Activated CD4-positive, alpha-beta T cell treated with anti-CD3 and anti-CD28 coated beads for 24 hours (primary cell): ENCODE results near the gene MAGI1.

Experiments used
- DNase-seq, 2 donors: peaks; one replicate each; pipeline ENCODE4 v3.0.0-alpha.2; 2020; ENCODE audit warnings: low read depth in 2 of 2

MAGI1 gene

DNA sequence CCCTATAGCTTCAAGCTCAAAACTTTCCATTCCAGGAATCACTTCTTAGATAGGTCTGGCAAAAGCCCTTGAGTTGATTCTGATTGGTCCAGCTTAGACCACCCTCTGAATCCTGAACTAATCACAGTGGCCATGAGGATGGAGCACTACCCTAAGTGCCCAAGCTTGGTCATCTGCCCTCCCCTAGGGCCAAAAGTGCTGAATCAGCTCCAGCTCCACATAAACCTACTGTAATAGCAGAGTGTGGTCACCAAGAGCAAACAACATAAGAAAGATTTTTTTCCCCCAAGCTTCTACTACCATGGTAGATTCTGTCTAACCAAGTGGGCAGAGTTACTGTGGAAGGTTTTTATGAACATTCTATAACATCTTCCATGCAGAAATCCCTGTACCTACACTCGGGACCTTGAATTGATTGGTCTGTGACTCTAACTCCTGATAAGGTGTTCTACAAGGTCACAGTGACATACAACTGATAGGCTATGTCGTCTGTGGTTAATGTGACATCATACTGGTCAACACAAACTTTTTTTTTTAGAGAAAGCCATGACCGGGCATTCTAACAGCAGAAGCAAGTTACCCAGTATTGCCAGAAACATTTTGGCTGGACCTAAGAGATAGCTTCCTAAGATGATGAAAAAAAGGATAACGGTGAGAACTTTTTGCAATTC, 320.9 kb downstream of the MAGI1 start:
- no peak for DNase-seq

DNA sequence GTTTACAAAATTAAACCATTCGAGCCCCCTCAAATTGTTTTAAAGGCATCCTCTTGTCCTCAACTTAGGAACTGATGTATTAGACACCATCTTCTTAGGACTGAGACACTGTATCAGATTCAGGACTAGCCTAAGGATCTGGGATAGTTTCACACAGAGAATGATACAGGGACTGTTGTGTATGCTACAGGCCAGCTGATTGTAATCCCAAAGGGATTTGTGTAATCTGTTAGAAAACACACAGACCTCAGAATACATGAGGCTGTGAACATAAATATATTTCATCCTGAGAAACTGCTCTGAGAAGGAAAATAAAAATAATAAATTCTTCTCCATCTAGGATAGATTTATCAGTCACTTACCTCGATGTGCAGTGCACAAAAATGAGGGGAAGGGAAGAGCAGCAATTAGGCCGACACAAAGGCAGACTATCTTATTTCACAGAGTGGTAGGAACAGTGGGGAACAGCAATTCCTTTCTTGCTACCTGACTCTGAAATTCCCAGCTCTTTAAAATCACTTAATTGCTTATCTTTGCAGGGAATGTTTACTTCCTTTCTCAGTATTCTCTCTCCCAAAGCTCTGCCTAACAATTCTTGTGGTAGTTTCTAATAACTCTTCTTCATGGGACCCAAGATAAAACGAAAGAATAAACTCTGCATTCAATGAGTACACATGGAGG, 322.5 kb downstream of the MAGI1 start:
- no peak for DNase-seq

DNA sequence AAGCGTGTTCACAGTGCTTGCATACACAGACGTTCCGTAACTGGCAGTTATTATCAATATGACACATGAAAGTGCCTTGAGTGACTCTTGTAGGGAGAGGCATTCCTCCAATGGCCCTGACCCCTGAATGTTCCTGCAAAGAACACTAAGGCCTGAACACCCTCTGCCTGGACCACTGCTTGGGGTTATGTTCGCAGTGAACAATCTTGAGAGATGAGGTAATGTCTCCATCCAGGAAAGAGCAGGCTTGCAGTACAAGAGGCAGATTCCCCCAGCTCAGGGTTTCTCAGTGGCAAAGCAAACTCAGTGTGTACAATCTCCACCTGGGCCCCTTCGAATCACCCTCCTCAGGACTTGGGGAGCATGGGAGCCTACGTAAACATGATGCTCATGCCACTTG, 324.6 kb downstream of the MAGI1 start:
- DNase-seq, result no peak

DNA sequence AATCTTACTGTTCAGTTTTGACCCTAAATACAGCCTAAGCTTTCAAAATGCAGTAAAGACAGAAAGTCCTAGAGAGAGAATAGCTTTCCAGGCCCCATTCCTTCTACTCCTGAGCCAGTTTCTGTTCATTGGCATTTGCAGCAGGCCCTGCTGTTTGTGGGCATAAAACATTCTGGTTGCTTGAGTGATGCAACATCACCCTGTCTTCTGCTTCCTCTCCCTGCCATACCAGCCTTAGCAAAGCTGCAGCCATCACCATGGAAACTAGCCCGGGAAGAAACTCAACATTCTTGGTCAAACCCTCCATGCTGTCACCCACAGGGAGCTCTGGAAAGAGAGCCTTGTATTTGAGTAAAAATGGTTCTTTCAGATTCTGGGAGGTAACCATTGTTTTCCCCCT, 325.7 kb downstream of the MAGI1 start:
- DNase-seq, result no peak

DNA sequence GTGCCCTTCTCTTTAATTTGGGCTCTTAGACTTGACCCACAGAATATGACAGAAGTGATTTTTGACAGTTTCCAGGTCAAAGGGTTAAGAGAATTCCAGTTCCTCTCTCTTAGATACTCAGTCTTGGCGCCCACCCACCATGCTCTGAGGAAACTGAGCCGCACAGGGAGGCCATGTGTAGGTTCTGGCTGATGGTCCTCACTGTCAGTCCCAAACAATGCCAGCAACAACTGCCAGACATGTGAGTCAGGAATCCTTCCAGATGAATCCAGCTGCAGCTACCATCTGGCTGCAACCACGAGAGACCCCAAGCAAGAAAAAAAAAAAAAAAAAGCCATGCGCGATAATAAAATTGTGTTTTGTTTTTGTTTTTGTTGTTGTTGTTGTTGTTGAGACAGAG, 326.6 kb downstream of the MAGI1 start:
- DNase-seq, result no peak

DNA sequence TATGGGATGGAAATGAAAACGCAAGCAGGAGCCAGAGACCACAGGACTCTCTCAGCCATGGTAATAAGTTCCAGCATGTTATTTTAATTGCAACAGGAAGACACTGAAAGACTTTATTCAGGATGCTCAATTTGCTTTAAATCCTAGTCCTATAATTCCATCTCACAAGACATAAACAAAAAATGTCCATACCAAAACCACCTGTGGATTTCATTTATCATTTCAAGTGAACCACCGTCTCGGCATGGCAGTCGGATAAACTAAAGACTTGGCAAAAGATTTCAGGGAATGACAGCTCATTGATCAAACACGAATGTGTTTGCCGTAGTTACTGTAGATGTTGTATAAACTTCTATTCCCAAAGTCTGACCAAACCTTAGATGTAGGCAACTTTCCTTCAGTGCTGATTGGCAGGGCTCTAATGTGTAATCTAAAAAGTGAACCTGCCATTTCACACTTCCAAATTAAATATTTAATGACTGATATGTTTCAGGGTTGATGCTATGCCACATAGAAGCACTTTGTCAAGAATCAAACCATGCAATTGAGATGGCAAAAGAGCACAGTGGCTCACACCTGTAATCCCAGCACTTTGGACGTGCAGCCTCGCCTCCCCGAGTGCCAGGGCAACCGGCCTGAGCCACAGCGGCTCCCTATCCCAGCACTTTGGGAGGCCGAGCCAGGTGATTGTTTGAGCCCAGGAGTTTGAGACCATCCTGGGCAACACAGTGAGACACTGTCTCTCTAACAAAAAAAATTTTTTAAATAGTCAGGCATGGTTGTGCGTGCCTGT, 331.7 kb downstream of the MAGI1 start:
- no peak for DNase-seq

DNA sequence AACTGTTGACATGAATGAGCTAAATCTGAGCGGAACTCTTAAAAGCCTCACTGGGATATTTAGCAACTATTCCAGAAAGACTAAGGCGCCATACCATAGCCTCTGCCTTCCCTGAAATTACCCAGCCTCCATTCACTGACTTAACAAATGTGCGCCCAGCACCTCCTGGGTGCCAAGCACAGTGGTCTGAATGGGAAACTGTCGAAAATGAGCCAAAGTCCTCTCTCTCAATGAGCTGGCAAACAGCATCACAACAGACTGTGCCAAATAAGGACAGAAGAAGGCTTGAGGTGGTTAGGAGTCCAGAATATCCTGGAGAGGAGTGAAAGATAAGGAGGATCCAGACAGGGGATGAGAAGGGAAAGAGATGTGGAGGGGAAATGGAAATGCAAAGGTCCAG, 332.4 kb downstream of the MAGI1 start:
- DNase-seq, result no peak

DNA sequence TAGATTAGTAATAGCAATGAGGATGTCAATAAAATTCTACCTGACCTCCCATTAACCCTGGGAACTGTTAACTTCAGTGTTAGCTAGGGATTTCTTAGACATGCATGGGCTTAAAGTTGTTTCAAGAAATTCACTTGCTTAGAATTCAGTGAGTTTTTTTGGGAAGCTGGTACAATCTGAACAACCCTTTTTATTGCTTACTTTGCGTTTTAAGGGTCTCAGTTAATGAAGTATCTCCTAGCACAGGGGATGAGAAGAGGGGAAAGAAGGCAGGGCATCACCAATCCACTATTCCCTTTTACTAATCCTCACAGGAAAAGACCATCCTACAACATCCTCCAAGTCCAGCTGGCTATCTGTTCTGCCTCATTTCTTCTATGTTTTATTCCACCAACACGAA, 334.9 kb downstream of the MAGI1 start:
- no peak for DNase-seq

DNA sequence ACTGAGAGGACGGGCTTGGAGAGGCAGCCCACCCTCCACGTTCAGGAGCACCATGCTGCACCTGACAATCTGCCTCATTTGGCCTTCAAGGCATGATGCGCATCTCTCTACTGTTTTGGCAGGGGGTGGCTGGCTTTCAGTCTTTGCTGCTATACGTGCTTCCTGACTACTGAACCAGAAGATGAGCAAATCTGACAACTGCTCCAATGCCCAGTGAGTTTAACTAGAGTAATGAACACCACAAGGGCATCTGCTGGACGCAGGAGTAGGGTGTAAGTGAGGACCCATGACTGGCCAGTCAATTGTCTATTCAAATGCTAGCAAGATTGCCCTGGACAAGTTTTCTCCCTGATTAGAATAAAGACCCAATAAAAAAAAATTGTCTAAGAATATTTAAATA, 335.7 kb downstream of the MAGI1 start:
- no peak for DNase-seq

DNA sequence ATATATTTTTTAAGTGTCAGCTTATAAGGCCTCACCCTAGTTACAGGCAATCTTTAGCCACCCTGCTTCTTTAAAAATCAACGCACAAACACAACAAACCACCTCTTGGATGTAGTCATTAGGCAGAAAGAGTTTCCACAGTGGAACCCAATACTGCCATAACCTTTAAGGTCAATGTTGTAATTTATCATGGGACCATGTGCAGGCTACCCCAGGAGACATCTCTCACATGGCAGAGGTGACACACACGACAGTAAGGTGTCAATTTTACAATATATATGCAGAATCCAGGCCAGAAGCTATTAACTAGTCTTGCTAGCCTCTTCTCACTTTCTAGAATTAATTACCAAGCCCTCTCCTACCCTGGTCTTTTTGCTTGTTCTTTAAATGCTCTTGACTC, 336.5 kb downstream of the MAGI1 start:
- no peak for DNase-seq

DNA sequence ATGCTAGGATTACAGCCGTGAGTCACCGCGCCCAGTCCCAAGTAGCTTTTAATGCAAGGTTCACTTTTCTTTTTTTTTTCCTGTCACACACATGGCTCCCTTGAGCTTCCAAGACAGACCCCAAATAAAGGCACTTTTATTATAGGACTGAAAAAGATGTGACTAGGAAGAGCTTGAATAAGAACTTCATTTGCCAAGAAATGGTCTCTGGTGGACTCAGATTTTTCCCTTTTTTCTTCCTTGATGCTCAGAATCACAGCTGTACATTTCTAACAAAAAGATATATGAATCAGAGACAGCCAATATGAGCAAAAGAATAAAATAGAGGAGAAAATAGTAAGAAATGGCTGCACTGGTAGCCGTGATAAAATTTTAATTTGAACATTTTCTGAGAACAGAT, 337.2 kb downstream of the MAGI1 start:
- no peak for DNase-seq

DNA sequence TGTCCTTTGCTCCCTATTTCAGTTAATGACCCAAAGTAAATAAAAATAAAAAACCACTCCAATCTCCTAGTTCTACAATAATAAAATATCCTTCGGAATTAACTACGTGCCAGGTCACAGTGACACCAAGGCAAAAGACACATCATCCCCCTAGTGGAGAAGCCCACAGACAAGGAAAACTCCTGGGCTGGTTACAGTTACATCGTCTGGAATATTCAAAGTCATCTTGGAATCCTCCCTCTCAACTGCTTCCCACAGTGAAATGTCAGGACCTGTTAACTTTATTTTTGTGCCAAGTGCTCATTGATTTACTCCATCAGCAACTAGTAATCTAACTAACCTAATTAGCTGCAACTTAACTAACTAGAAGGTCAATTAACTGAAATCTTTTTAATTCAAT, 349.3 kb downstream of the MAGI1 start:
- no peak for DNase-seq

DNA sequence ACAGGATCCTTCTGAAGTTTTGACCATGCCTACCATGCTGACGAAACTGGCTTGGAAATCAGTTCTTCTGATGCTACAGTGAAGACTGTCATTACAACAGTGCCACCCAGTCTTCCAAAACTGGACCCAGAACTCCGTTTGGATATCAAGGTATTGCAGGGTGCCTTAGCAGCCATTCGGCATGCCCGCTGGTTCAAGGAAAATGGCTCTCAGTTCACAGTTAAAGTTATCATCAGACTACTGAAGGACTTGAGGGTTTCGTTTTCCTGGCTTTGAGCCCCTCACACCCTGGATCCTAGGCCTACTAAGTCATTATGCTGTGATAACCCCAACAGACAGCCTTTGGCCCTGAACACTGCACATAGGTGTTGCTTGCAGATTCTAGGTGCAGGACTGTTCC, 351.0 kb downstream of the MAGI1 start:
- no peak for DNase-seq

DNA sequence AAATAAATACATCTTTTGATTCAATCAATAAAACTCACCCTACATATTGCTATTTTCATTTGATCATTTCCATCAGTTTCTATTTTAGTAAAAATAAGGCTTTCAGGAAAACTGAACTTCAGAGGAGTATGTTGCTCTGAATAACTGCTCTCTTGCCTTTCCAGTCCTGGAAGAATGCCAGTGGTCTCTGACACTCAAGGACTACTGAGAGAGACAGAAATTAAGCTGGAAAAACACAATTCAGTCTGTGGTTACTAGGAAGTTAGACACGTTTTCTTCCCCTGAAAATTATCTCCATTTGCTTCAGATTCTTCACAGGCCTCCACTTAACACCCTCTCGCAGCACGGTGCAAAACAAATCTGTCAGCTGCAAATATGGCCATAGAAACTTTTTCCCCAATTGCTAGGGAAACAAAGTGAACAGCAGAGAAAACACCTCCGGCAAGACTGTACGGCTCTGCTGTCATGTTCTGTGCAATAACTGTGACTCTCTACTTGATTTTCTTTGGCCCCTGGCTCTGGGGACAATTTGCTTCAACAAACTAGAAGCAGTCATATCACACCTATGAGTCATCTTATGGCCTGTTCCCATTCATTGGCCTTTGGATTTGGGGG, 353.0 kb downstream of the MAGI1 start:
- DNase-seq, result no peak

DNA sequence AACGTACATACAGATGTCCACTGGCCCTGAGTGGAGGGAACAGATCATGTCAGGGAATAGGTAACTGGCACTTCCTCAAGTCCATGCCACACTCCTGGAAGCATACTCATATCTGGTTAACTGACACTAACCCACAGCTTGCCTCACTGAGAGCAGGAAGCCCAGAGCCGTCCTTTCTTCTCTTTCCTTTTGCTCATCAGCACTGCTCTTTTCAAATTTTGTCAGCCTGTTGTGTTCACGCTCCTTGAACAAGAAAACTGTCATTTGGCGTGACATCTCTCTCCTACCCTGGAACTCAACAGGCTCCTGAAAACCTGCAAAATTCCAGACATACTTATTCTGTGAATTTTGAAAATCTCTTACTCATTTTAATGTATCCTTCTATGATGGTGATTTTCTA, 360.2 kb downstream of the MAGI1 start:
- no peak for DNase-seq

DNA sequence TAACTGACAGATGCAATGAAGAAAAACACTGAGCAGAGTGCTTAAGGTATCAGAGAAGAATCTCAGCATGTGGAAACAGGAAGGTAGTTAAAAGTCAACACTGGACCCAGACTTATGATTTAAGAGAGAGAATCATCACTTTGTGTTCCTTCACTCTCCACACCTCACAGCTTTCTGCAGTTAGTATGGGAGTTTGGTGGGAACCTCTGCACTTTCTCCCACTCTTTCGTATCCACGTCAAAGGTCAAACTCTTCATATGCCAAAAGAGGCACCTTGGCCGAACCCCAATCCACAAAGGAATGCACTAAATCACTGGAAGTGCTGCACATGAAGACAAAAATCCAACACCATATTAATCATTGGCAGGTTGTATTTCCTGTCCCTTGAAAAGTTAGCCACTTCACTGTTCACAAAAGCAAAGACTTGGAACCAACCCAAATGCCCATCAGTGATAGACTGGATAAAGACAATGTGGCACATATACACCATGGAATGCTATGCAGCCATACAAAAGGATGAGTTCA, 361.2 kb downstream of the MAGI1 start:
- DNase-seq, result no peak

DNA sequence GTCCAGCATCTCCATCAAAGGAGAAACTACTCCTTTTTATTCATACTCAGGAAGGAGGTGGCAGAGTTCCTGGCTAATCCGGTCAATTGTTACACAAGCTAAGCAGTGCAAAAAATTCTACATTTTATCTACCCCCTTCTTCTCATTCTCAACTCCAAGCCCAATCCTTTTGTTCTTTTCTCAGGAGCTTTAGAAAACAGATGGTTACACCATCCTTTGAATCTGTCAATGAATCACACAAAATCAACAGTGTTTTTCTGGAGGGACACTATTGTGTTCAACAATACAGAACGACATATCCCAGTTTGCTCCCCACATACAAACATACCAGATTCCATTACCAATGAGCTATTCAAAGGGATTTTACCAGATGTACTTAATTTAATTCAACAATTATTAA, 362.1 kb downstream of the MAGI1 start:
- no peak for DNase-seq

DNA sequence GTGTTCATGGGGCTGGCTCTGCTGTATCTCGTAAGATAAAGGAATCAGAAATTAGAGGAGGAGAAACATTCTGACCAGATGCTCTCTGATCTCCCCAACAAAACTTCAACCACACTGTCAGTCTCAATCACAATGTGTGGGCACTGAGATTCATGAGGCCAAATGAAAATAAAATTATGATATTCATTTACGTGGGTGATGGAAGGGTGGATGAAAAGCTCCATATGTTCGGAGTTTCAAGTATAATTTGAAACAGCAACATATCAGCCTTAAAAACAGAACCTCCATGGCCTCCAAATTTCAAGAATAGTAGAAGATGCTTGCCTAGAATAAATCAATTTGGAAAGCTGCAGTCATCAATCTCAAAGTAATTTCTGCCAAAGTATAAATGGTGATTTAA, 363.7 kb downstream of the MAGI1 start:
- no peak for DNase-seq

DNA sequence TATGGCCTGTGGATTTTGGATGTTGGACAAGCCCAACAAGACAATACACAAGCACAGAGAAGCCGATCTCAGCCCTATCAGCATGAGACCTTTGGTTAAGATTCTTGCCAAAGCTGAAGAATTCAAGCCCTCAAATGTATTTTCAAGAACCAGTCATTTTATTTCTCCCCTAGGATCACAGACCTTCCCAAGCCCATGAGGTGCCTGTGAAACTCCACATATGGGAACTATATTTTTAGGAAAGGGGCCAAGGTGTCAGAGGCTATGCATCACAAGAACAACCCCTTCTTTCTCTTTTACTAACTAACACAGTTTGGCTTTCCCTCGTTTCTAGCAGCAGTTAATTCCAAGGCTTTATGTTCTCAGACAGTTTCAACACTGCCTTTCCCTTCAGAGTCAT, 364.5 kb downstream of the MAGI1 start:
- no peak for DNase-seq

DNA sequence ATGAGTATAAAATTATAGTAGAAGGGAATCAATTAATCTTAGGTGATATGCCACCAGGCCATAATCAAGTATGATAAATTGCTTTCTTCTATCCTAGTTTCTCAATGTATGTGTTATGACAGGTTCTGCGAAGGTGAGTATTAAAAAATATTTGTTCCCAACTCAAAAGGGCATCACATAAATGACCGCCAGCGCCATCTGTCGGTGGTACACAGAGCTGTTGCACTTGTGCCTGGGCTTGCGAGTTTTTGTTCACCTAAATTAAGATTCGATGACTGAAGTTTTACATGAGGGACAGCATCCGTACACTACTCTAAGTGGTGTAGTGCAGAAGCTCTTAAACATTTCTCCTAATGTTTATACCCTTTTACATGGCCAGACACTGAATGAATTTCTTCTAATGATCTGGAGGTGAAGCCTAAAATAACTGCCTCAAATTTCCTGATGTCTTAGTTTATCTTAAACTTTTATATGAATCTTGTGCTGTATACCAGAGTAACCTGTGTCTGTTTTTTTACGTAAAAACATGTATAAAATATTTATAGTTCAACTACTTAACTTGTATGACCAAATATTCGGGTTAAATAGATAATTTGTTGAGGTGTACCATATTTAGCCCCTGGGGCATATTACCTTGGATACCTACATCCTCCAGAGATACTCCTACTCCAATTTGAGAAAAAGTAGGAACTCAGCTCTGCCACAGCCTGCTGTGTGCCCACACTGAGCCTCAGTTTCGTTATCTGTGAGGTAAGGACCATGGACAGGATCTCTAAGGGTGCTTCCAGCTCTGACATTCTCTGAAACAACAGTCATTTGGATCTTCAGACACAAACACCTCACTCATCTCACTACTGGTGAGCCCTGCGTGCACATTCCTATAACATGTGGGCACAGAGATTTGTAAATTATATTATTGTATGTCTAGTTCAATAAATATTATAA, 365.6 kb downstream of the MAGI1 start:
- DNase-seq, result peak in 1 of 2 donors; percentile 6

DNA sequence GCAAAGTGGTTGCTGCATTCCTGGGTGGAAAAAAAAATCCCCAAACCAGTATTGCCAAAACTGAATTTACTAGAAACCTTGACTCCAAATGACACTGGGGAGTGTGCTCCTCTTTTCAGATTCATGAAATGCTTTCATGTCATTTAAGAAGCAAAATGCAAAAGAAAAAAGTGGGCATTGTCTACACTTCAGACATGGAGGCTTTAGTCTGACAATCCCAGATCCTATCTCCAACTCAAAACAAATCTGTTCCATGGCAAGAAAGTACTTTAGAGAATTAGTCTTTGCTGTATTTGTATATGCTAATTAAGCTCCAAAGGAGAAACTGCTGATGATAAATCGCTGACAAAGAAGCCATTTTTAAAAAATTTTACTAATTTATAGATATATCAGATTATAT, 366.7 kb downstream of the MAGI1 start:
- DNase-seq, result no peak
